ENCODE results near the gene ARIH1.

DNA sequence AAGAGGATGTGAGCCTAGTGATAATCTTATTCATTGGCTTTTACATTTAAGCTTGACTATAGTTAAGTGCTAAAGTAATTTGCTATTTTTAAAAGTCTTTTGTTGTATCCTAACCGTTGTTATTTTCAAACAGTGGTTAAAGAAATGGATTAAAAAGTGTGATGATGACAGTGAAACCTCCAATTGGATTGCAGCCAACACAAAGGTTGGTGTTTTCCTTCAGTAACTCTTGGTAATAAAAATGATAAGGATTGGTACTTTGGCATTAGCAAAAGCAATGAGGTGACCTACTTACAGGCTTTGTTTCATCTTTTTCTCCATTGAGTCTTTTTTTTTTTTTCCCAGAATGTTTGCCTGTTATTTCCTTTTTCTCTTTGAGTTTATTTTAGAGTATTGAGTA is 92.8 kb downstream of the ARIH1 start:
- TF ChIP-seq GLIS3 (CRISPR knock-in tag; IDR thresholded peaks at IDR 0.05), result no peak
- no peak for TF ChIP-seq OSR1 (CRISPR knock-in tag; IDR thresholded peaks at IDR 0.05)
- TF ChIP-seq, protein P1, sequence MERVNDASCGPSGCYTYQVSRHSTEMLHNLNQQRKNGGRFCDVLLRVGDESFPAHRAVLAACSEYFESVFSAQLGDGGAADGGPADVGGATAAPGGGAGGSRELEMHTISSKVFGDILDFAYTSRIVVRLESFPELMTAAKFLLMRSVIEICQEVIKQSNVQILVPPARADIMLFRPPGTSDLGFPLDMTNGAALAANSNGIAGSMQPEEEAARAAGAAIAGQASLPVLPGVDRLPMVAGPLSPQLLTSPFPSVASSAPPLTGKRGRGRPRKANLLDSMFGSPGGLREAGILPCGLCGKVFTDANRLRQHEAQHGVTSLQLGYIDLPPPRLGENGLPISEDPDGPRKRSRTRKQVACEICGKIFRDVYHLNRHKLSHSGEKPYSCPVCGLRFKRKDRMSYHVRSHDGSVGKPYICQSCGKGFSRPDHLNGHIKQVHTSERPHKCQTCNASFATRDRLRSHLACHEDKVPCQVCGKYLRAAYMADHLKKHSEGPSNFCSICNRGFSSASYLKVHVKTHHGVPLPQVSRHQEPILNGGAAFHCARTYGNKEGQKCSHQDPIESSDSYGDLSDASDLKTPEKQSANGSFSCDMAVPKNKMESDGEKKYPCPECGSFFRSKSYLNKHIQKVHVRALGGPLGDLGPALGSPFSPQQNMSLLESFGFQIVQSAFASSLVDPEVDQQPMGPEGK (CRISPR knock-in tag; IDR thresholded peaks at IDR 0.05; ENCODE audit: borderline replicate concordance), result no peak
- no peak for TF ChIP-seq ZFP3 (CRISPR knock-in tag; IDR thresholded peaks at IDR 0.05)
- no peak for TF ChIP-seq ISL1 (CRISPR knock-in tag; IDR thresholded peaks at IDR 0.05)
- no peak for TF ChIP-seq ZNF565 (CRISPR knock-in tag; conservative IDR thresholded peaks at IDR 0.05; ENCODE audit: low read depth)
- TF ChIP-seq, protein P2, sequence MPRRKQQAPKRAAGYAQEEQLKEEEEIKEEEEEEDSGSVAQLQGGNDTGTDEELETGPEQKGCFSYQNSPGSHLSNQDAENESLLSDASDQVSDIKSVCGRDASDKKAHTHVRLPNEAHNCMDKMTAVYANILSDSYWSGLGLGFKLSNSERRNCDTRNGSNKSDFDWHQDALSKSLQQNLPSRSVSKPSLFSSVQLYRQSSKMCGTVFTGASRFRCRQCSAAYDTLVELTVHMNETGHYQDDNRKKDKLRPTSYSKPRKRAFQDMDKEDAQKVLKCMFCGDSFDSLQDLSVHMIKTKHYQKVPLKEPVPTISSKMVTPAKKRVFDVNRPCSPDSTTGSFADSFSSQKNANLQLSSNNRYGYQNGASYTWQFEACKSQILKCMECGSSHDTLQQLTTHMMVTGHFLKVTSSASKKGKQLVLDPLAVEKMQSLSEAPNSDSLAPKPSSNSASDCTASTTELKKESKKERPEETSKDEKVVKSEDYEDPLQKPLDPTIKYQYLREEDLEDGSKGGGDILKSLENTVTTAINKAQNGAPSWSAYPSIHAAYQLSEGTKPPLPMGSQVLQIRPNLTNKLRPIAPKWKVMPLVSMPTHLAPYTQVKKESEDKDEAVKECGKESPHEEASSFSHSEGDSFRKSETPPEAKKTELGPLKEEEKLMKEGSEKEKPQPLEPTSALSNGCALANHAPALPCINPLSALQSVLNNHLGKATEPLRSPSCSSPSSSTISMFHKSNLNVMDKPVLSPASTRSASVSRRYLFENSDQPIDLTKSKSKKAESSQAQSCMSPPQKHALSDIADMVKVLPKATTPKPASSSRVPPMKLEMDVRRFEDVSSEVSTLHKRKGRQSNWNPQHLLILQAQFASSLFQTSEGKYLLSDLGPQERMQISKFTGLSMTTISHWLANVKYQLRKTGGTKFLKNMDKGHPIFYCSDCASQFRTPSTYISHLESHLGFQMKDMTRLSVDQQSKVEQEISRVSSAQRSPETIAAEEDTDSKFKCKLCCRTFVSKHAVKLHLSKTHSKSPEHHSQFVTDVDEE (CRISPR knock-in tag; IDR thresholded peaks at IDR 0.05), result no peak
- TF ChIP-seq TOX (CRISPR knock-in tag; IDR thresholded peaks at IDR 0.05; ENCODE audit: borderline replicate concordance), result no peak
- TF ChIP-seq RARB (CRISPR knock-in tag; IDR thresholded peaks at IDR 0.05), result no peak
- TF ChIP-seq CSDC2 (CRISPR knock-in tag; IDR thresholded peaks at IDR 0.05), result no peak
